Urothelium cell line (cell line): ENCODE results near the gene MIGA2.
A peak's percentile ranks its signal among the peaks of the same experiment; 100 is the strongest.

ENCODE experiments used
- DNase-seq: peaks from one replicate; pipeline ENCODE4 v3.0.0; 2011; ENCODE audit warnings: low spot score, mixed read lengths
- FAIRE-seq: peaks from 2 replicates; lab custom pipeline; 2011; peaks lifted over from hg19 to GRCh38; lab: Jason Lieb, UNC

MIGA2 gene

DNA sequence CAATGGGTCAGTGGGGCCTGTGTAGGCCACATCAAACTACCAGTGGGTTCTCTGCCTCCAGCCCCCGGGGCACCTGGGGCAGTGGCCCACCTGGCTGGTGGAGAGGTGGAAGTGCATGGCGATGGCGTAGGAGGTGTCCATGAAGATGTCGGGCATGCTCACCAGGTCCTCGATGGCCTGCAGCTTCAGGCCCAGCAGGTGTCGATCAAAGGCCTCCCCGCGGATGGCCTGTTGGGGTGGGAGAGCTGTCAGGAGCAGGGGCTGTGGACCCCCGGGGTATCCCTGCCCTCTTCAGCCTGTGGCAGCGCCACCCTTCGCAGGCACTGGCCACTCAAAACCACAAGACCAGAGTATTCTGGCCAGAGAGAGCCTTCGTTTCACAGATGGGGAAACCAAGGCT lies 59.5 kb downstream of the MIGA2 start:
- DNase-seq = no peak
- FAIRE-seq = no peak

GRCh38 chr9:129097671-129098306 lies 61.4 kb downstream of the MIGA2 start:
- FAIRE-seq = no peak
- no peak for DNase-seq

DNA sequence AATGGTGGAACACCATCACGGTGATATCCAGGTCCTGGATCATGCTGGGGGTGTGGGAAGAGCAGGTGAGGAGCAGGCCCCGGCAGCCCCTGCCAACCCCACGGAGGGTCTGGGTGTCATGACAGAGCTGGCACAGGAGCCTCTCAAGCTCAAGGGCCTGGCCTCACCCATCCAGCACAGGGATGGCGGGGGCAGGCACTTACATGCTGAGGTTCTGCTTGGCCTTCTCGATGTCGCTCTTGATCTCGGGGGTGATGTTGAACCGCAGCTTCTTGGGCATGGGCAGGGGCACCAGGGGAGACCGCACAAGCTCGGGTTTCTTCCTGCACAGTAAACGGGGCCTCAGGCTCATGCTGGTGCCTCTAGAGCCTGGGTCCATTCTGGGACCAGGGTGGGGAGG lies 61.9 kb downstream of the MIGA2 start:
- FAIRE-seq = no peak
- no peak for DNase-seq

- DNase-seq (no peak), FAIRE-seq (no peak)
Observed at GRCh38 chr9:129100383-129101169, 64.2 kb downstream of the MIGA2 start.

DNA sequence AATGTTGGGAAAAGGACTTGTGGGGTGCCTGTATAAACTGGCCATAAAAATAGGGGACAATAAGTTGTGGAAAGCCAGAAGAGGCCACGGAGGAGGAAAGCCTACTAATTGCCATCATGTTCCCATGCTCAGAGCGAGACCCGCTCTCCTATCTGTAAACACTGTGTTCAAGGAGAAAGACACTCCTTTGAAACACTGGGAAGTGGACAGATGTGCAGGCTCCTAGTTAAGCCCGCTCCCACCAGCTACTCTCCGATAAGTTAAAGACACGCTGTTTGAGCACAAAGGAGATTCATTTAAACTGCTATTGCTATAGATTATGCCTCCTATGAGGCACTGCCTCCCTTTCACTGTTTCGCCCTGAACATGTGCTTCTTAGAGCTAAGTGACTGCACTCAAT lies 64.9 kb downstream of the MIGA2 start:
- no peak for FAIRE-seq
- no peak for DNase-seq

GRCh38 chr9:129102095-129102525 lies 65.7 kb downstream of the MIGA2 start:
- FAIRE-seq (no peak), DNase-seq (no peak)

- DNase-seq (peak; percentile 46), FAIRE-seq (no peak)
Observed at GRCh38 chr9:129102791-129103594, 66.6 kb downstream of the MIGA2 start.

DNA sequence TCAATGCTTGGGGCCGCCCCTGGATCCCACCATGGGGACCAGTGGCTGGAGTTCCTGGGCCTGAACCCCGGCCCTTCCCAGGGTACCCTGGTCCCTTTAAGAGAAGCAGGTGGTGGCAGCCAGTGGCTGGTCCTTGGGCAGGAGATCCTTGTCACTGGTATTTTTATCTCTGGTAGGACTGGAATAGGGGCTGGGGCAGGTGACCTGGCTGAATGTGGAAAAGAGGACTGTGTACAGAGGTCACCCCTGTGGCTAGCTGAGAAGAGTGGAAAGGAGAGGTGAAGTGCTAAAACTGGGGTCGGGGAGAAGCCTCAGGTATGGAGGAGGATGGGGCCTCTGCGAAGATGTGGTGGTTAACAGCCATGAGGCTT lies 67.2 kb downstream of the MIGA2 start:
- no peak for FAIRE-seq
- DNase-seq = no peak

DNA sequence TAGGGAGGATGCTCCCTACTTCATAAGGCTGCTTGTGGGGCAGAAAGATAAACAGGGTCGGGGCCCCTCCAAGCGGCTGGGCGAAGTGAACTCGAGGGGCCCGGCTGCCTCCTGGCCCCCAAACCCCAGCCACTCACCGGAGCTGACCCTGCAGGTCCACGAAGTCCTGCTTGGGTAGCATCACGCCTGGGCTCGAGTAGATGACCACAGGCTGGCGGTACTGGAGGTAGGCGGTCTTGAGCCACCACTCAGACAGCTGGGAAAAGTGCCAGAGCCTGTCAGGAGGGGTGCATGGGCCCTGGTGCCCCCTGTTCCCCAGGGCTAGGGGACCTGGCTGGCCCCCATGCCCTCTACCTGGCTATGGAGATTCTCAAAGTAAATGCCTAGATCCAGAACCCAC lies 67.6 kb downstream of the MIGA2 start:
- FAIRE-seq (no peak), DNase-seq (no peak)

GRCh38 chr9:129105857-129106694 lies 69.7 kb downstream of the MIGA2 start:
- no peak for DNase-seq
- FAIRE-seq = no peak

GRCh38 chr9:129107651-129108050 lies 71.2 kb downstream of the MIGA2 start:
- no peak for FAIRE-seq
- no peak for DNase-seq

GRCh38 chr9:129108083-129108804 lies 71.8 kb downstream of the MIGA2 start:
- DNase-seq (no peak), FAIRE-seq (no peak)

GRCh38 chr9:129108805-129109536 lies 72.5 kb downstream of the MIGA2 start:
- no peak for DNase-seq

GRCh38 chr9:129109537-129109903 lies 73.1 kb downstream of the MIGA2 start:
- DNase-seq (no peak), FAIRE-seq (no peak)

More at GRCh38 chr9:129108805-129109536, 72.5 kb downstream of the MIGA2 start:
- FAIRE-seq = no peak

GRCh38 chr9:129109952-129110739 lies 73.7 kb downstream of the MIGA2 start:
- no peak for DNase-seq
- no peak for FAIRE-seq

DNA sequence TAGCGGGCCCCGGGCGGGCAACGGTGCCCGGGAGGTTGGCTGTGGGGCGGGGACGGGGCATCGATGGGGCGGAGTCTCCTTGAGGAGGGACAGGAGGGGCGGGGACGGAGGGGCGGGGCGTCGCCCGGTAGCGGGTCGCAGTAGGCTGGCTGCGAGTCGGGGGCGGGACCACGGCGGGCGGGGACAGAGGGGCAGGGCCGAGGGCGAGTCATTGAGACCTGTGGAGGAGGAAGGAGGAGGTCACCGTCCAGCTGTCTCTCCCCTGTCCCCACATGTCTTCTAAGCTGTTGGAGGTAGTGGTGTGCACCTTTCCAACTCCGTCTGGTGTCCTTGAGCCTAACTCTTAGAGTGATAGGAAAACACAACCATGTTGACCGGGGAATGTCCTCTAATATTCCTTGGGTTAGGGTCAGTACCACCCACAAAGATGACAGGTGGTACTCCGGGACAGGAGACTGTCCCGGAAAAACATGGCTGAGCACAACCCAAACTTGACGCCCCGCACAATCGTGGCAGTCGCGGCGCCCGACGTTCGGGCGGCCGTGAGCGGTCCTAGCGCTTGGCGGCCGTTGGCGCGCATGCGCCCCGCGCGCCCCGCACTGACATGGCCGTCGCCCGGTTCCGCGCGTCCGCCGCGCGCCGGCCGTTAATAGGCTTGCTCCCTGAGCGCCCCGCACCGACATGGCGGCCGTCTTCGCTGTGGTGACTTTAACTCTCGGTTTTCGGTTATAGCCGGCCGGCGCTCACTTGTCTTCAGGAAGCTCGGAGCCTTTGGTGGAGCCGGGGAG lies 74.5 kb downstream of the MIGA2 start, which contains the start of the genes CRAT and PTPA:
Gene CRAT, minus strand, starts transcription at position 54 of the 788 bp plus-strand sequence. CDS start 284 bp downstream, outside the sequence.
Gene PTPA, plus strand, starts transcription at position 676 of the 788 bp plus-strand sequence. CDS start 186 bp downstream, outside the sequence.
- peak; percentile 98 for DNase-seq
- FAIRE-seq = no peak

- peak; percentile 49 for DNase-seq
- no peak for FAIRE-seq
Observed at GRCh38 chr9:129111528-129112151, 75.2 kb downstream of the MIGA2 start.
